ENCODE data around the gene ACP2. TPM values are rescaled to one million over a fixed set of nuclear protein-coding genes. Genes with fewer than 3 reads are reported as not detected.
A peak's percentile ranks its signal among the peaks of the same experiment; 100 is the strongest.

Gene ACP2
- total RNA-seq, 1 donor, result 24.9 TPM

DNA sequence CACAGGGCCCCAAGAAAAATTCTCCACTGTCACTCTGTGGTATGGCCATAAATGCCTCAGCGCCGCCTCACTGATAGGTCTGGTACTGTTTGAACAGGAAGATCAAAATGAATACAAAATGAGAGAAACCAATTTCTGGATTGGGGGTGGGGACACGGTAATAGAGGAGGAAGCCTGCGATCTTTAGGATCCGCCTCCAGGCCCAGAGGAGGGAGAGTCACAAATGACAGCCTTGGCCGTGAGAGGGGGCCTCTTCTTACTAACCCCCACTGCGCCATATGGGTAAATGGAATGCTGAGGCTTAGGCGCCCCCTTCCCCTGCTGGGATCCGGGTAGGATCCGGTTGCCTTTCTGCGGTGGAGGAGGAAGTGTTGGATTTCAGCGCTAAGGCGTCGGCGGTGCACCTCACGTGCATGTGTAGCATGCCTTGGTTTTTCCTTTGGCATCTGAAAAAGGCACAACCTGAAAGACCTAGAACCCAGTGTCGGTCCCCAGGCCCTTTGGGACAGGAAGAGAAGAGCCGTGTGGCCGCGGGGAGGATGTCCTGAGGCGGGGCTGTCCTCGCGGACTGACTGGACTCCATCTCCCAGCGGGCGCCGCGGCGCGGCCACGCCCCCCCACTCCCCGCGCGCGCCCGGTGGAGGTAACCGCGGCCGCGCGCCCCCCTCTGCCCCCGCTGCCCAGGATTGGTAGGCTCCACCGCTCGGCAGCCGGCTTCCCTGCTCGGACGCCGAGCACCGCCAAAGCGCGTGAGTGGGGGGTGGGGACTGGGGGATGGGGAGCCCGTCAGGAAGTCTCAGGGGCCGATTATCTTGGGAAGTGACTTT, 20.6 kb upstream of the ACP2 start:
- TF ChIP-seq, protein P1, sequence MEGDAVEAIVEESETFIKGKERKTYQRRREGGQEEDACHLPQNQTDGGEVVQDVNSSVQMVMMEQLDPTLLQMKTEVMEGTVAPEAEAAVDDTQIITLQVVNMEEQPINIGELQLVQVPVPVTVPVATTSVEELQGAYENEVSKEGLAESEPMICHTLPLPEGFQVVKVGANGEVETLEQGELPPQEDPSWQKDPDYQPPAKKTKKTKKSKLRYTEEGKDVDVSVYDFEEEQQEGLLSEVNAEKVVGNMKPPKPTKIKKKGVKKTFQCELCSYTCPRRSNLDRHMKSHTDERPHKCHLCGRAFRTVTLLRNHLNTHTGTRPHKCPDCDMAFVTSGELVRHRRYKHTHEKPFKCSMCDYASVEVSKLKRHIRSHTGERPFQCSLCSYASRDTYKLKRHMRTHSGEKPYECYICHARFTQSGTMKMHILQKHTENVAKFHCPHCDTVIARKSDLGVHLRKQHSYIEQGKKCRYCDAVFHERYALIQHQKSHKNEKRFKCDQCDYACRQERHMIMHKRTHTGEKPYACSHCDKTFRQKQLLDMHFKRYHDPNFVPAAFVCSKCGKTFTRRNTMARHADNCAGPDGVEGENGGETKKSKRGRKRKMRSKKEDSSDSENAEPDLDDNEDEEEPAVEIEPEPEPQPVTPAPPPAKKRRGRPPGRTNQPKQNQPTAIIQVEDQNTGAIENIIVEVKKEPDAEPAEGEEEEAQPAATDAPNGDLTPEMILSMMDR (IDR thresholded peaks at IDR 0.05; ENCODE audit: insufficient read depth, low read length), result peak; percentile 25
- H3K4me3 ChIP-seq (ENCODE audit: low read depth, low read length), result peak overlapping the region; percentile 84
- peak; percentile 79 for DNase-seq (ENCODE audit: low read depth)

DNA sequence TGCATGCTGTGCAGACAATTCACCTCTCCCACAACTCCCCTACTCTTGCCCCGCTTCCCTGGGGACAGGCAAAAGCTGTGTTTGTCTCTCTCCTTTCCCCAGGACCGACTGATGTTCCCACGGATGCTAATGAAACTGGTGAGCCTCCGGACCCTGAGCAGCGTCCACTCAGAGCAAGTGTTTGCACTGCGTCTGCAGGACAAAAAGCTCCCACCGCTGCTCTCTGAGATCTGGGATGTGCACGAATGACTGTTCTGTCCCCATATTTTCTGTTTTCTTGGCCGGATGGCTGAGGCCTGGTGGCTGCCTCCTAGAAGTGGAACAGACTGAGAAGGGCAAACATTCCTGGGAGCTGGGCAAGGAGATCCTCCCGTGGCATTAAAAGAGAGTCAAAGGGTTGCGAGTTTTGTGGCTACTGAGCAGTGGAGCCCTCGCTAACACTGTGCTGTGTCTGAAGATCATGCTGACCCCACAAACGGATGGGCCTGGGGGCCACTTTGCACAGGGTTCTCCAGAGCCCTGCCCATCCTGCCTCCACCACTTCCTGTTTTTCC, 19.9 kb upstream of the ACP2 start:
- TF ChIP-seq, protein P1 (IDR thresholded peaks at IDR 0.05; ENCODE audit: insufficient read depth, low read length), result no peak
- H3K4me3 ChIP-seq (ENCODE audit: low read depth, low read length), result no peak overlapping the region
- no peak for DNase-seq (ENCODE audit: low read depth)

DNA sequence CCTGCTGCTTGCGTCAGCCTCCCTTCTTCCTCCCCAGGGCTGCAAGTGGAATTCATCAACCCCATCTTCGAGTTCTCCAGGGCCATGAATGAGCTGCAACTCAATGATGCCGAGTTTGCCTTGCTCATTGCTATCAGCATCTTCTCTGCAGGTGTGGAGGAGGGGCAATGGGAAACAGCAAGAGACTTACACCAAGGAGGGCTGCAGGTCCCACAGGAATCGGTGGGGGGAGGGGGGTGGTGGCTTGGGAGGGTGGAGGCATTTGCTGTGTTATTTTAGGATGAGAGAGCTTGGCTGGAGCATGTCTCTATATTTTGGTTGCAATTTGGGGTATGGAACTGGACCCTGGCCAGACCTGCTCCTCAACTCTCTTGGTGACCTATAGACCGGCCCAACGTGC, 19.3 kb upstream of the ACP2 start:
- TF ChIP-seq, protein P1 (IDR thresholded peaks at IDR 0.05; ENCODE audit: insufficient read depth, low read length), result no peak
- H3K4me3 ChIP-seq (ENCODE audit: low read depth, low read length), result no peak overlapping the region
- no peak for DNase-seq (ENCODE audit: low read depth)

DNA sequence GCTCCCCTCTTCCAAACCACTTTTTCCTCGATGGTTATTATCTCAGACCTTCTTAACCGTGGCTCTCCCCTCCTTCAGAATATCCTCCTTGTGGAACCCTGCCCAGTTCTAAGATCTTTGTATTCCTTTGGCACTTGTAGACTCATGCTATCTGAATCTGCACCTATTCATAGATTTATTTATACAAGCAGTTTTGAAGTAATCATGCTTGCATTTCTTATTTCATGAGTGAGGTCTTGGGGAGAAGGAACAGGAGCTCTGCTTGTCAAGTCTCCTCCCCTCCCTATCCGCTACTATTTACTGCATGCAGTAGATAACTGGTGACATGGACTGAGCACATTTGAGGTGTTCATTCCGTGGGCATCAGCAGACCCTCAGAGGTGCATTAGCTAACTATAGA, 15.9 kb upstream of the ACP2 start:
- DNase-seq (ENCODE audit: low read depth), result peak; percentile 29
- no peak overlapping the region for H3K4me3 ChIP-seq (ENCODE audit: low read depth, low read length)
- TF ChIP-seq, protein P1 (IDR thresholded peaks at IDR 0.05; ENCODE audit: insufficient read depth, low read length), result no peak

DNA sequence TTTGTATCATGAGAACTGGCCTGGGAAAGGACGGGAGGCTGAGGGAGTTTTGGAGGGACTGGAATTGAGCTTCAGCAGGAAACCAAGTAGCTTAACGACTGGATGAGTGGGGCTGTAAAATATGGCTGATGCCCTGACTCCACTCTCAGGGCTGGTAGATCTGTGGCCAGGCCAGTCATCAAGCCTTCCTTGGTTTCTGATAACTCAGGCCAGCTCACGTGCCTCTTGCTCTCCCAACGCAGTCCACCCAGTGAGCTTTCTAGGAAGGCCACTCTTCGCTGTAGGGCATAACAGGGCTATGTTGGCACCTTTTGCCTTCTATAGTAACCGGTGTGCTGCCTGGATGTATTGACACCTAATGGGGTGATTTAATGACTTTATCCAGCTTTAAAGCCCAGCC, 15.5 kb upstream of the ACP2 start:
- DNase-seq (ENCODE audit: low read depth), result no peak
- TF ChIP-seq, protein P1 (IDR thresholded peaks at IDR 0.05; ENCODE audit: insufficient read depth, low read length), result no peak

DNA sequence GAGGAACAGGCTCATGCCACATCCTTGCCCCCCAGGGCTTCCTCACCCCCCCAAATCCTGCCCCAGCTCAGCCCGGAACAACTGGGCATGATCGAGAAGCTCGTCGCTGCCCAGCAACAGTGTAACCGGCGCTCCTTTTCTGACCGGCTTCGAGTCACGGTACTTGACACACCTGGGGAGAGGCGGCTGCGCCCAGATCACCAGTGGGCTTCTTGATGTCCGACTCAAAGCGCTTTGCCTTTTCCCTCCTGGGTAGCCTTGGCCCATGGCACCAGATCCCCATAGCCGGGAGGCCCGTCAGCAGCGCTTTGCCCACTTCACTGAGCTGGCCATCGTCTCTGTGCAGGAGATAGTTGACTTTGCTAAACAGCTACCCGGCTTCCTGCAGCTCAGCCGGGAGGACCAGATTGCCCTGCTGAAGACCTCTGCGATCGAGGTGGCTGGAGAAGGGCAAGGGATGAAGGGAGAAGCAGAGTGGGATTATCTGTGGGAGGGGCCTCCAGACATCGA, 12.7 kb upstream of the ACP2 start:
- TF ChIP-seq, protein P1 (IDR thresholded peaks at IDR 0.05; ENCODE audit: insufficient read depth, low read length), result no peak
- no peak for DNase-seq (ENCODE audit: low read depth)
- no peak overlapping the region for H3K4me3 ChIP-seq (ENCODE audit: low read depth, low read length)

More for the DNA sequence above, 15.5 kb upstream of the ACP2 start:
- H3K4me3 ChIP-seq (ENCODE audit: low read depth, low read length), result no peak overlapping the region

Measured in fibroblast of the aortic adventitia (primary cell).